ENCODE measurements around the gene TSPAN11.

DNA sequence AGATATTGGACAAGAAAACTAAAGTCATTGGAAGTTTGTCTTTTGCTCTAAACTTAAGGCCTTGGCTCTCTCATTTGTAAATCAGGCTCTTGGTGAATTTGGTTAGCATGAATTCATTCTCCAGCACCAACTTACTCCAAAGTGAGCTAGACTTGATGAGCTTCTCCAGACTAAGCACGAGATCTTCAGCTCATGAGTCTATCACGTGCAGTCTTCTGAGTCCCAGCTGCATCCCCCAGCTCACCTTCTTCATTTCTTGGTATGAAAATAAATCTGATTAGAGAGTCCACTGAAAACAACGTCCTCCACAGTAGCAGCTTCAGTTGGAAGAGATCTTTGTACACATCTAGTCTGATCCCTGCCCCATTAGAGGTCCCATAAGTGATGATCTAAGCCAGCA is 94.6 kb downstream of the TSPAN11 start:
- TF ChIP-seq POLR2A (IDR thresholded peaks at IDR 0.05; ENCODE audit: low read depth, low read length) = no peak
- TF ChIP-seq JUN (IDR thresholded peaks at IDR 0.05; ENCODE audit: borderline replicate concordance, insufficient read depth, insufficient read length, low read depth) = no peak
- TF ChIP-seq, protein P1, sequence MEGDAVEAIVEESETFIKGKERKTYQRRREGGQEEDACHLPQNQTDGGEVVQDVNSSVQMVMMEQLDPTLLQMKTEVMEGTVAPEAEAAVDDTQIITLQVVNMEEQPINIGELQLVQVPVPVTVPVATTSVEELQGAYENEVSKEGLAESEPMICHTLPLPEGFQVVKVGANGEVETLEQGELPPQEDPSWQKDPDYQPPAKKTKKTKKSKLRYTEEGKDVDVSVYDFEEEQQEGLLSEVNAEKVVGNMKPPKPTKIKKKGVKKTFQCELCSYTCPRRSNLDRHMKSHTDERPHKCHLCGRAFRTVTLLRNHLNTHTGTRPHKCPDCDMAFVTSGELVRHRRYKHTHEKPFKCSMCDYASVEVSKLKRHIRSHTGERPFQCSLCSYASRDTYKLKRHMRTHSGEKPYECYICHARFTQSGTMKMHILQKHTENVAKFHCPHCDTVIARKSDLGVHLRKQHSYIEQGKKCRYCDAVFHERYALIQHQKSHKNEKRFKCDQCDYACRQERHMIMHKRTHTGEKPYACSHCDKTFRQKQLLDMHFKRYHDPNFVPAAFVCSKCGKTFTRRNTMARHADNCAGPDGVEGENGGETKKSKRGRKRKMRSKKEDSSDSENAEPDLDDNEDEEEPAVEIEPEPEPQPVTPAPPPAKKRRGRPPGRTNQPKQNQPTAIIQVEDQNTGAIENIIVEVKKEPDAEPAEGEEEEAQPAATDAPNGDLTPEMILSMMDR (IDR thresholded peaks at IDR 0.05; ENCODE audit: extremely low read depth in 1 of 2, insufficient read depth in 1 of 2, low read depth in 1 of 2, low read length in 2 of 2) = no peak
